ENCODE results near the gene APCDD1L.

Gene APCDD1L

GRCh38 chr20:58483470-58483869 lies 31.7 kb downstream of the APCDD1L start:
- no peak for DNase-seq

- DNase-seq: no peak
These were observed 32.1 kb downstream of the APCDD1L start for GRCh38 chr20:58483051-58483450.

GRCh38 chr20:58482416-58482815 lies 32.8 kb downstream of the APCDD1L start:
- no peak for DNase-seq

GRCh38 chr20:58481481-58482021 lies 33.6 kb downstream of the APCDD1L start:
- peak; percentile 71 to 82 for DNase-seq

- no peak for DNase-seq
These were observed 34.5 kb downstream of the APCDD1L start for GRCh38 chr20:58480551-58481336.

- DNase-seq: no peak
These were observed 35.3 kb downstream of the APCDD1L start for GRCh38 chr20:58479726-58480440.

GRCh38 chr20:58478141-58478805 lies 36.9 kb downstream of the APCDD1L start:
- no peak for DNase-seq

- DNase-seq: no peak
These were observed 39.7 kb downstream of the APCDD1L start for GRCh38 chr20:58475466-58475865.

- no peak for DNase-seq
These were observed 41.5 kb downstream of the APCDD1L start for GRCh38 chr20:58473453-58474425.

- DNase-seq: no peak
These were observed 42.8 kb downstream of the APCDD1L start for GRCh38 chr20:58472273-58473018.

- DNase-seq: no peak
These were observed 43.7 kb downstream of the APCDD1L start for GRCh38 chr20:58471193-58472164.

- DNase-seq: no peak
These were observed 44.6 kb downstream of the APCDD1L start for GRCh38 chr20:58470336-58471192.

GRCh38 chr20:58469616-58470015 lies 45.6 kb downstream of the APCDD1L start:
- no peak for DNase-seq

- DNase-seq: no peak
These were observed 47.3 kb downstream of the APCDD1L start for GRCh38 chr20:58467572-58468527.

- DNase-seq: no peak
These were observed 48.2 kb downstream of the APCDD1L start for GRCh38 chr20:58466729-58467571.

- no peak for DNase-seq
These were observed 49.0 kb downstream of the APCDD1L start for GRCh38 chr20:58466095-58466708.

- DNase-seq: no peak
These were observed 50.4 kb downstream of the APCDD1L start for GRCh38 chr20:58464838-58465237.
